AG20443 (cell line): ENCODE data around the gene MC2R.

ENCODE experiments used
- DNase-seq: peaks from one replicate; pipeline ENCODE4 v3.0.0; 2012; ENCODE audit warnings: low spot score, mixed read lengths

The MC2R gene

DNA sequence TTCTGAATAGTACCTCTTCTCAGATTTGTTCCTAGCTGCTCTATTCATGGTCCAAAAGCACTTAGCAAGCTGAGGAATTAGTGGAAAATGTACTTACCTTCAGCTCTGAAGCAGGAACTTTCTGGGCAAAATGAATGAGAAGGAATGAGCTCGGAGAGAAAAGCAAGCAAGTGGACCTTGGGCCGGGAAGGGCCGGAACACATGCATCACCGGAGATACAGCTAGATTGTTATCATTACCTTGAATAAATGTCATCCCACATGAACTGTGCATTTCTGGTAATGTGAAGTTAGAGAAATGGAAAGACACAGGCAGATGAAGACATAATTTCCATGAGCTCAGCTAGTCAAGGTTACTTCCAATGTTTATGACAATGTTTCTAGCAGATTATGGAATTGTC lies at the start of gene MC2R:
Gene MC2R (minus strand): TSS at position 146 of the 400 bp plus-strand sequence. CDS start 30,018 bp downstream, outside the sequence.
- no peak for DNase-seq

GRCh38 chr18:13945811-13946210 lies 30.5 kb upstream of the MC2R start:
- no peak for DNase-seq

GRCh38 chr18:13943338-13943737 lies 28.0 kb upstream of the MC2R start:
- no peak for DNase-seq

DNA sequence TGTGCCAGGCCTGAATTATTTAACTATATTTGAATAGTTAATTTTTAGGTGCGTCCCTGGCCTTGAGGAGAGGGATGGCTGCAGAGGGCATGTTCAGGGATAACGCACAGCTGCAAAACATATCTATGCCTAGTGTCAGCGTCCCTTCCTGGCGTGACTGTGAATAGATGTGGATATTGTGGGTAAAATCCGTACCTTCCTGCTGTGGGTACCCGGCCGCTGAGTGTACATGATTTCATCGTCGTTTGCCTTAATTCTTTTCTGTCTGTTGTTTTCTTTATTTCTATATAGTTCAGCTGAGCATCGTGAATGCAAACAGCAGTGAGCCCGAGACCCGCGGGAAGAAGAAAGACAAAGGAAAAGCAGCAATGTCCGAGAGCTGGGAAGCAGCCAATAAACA lies 25.0 kb upstream of the MC2R start:
- DNase-seq = no peak

GRCh38 chr18:13934676-13935075 lies 19.3 kb upstream of the MC2R start:
- DNase-seq = no peak

- DNase-seq = no peak
Measured at GRCh38 chr18:13934058-13934457, 18.7 kb upstream of the MC2R start.

DNA sequence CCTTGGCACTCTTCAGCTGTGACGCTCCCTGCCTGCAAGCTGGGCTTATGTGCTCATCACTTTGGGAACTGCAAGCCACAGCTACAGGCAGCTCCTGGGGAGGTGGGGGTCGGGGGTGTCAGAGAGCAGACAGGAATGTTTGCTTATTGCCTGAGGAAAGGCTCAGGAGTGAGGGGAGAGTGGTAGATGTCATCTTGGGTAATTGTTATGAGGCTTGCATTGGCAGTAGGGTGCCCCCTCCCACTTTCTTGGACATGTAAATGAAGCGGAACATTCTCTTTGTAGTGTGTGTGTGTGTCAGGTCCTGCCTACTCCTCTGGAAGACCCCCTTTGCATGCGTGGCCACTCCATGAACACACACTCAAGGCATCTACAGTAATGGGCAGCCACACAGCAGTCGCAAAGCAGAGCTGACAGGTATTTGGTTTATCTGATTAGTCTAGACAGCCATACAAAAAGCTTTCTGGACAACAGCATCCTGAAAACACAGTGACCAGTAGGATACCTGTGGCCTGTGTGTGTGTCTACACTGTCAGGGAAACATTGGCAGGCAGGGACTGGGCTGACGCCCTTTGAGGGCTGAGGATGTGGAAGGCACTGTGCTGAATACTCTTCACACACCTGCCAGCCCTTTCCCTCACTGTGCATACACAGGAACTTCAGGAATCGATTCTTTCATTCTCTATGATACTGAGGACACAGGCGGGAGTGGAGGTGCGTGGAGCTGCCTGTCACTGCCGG lies 17.1 kb upstream of the MC2R start:
- no peak for DNase-seq

DNA sequence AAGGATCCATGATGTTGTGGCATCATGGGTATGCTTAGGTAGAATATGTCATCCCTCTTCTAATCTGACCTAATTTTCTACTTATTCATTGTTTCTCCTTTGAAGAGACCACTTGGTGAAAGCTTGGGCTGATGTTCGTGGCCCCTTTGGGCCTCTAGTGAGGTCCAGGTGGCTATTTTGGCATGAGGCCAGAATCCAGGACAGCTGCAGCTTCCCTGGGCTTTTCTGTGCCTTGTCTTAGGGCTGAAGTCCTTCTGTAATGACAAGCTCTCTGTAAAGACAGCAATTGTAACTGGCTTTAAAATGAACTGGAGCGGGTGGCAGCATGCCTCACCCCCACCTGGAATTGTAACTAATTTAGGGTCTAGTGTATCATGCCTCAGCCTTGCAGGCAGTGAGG lies 15.6 kb upstream of the MC2R start:
- DNase-seq = no peak

- DNase-seq = no peak
Measured at GRCh38 chr18:13923221-13923620, 7.9 kb upstream of the MC2R start.

GRCh38 chr18:13918898-13919297 lies 3.6 kb upstream of the MC2R start:
- no peak for DNase-seq

DNA sequence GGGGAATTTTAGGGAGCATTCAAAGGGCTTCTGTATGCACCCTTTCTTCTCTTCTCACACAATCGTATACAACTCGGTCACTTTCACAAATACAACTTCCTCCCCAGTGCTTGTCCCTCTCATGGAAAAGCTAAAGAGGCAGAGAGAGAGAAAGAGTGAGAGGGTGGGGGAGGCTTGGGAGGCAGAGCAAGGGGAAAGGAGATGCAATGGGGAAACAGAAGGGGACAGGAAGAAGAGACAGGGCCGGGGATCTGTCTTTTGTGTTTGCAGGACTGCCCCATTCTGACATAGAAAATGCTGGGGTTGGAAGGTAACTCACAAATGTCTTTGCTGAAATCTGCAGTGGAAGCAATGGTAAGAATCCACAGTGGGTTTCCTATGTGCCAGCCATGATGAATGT lies 2.1 kb upstream of the MC2R start:
- DNase-seq = no peak

DNA sequence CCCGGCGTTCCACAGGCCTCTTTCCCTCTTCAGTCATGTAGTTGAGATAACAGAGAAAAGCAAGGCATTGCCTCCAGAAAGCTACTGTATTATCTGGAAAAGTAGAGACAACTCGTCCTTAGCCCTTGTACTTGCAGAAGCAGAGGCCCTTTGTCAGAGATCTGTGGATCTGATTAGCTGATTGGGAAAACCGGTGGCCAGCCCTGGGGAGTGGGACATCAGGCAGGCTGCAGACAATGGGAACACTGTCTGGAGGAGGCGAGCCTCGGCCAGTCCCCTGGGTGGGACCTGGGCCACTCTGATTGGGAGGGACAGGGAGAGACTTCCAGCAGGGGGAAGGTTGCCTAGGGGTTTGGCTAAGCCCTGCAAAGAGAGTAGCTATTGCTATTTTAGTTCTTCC lies 1.2 kb upstream of the MC2R start:
- no peak for DNase-seq

DNA sequence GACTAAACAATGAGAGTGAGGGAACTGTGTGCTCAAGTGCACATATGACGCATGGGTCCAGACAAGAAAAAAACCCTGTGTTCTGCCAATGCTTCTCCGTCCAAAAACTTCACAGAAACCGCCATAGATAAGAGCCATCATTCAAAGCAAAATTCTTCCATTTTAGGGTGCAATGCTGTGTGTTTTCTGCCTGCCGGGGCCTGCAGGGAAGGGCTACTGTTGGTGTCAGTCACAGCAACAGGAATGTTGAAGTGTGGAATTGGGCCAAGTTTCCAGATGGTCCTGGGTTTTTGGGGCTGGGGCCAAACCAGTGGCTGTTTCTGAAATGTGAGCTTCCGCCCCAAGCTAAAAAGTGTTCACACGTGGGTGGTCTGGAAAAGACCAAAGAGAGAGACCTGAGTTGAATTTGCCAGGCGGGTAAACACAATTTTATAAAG lies 677 bp upstream of the MC2R start:
- no peak for DNase-seq

- DNase-seq = no peak
Measured at GRCh38 chr18:13914756-13915155, 580 bp downstream of the MC2R start.

DNA sequence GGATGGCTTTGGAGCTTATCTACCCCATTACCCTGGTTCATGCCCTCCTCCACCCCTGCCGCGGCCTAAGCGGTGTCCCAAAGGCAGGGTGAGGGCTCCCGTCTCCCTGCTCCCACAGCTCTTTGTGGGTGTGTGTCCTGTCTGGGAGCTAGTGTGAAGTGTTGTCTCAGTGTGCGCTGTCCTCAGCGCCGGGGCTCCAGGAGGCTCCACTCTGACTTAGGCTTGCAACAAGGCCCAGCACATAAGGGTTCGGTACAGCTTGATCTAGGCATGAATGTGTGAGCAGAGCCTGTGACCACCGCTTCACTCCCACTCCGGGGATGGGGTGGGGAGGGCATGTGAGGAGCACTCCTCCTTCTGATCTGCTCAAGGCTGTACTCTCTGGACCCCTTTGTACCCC lies 1.2 kb downstream of the MC2R start:
- no peak for DNase-seq

DNA sequence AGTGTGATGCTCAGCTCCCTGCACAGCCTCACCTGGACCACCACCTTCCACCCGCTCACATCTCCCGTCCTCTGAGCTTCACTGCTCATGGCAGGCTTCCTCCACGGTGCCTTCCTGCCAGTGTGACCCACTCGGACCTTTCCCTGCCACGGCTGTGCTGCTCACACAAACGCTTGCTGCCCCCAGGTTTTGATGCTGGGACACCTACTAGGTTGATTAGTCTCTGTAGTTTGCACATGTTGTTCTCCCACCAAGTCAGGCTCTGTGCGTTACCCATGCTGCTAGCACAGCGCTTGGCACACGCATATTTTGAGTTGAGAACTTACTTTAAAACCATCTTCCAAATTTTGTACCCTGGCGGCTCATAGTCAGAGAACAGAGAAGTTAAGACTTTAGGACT lies 2.1 kb downstream of the MC2R start:
- DNase-seq = no peak

DNA sequence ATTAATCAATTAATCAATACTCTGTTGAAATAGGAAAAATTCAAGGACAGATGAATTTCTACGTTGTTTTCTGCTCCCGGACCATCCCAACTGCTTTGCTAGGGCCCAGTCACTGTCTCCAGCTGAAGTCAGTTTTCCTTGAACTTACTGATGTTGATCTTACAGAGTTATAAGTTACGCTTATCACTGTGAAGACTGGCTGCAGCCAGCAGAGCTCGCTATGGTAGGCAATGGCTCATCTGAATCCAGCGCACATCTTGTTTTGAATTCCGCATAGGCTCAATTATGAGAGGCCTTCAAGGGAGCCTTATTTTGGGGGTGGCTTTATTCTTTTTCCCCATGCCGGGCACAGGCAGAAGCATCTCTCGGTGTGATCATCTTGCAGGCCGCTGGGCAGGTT lies 2.7 kb downstream of the MC2R start:
- DNase-seq = no peak

GRCh38 chr18:13910986-13911385 lies 4.3 kb downstream of the MC2R start:
- DNase-seq = no peak

DNA sequence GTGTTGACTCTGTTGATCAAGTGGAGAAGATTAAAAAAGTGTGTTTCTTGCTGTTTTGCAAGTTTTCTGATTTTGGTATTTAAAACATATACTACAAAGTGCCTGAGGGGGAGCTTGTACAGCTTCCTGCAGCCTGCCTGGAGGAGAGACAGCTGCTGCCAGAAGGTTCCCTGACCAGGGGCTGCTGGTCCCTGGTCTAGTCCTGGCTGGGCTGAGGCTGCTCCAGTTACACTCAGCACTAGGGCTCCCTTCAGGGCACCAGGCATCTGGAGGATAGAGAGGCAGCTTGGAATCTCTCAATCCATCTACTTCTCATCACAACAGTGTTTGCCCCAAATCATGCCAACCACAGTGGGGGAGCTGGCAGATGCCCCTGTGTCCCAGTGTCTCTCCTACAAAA lies 4.8 kb downstream of the MC2R start:
- DNase-seq = no peak

GRCh38 chr18:13909141-13909940 lies 6.0 kb downstream of the MC2R start:
- DNase-seq = no peak

DNA sequence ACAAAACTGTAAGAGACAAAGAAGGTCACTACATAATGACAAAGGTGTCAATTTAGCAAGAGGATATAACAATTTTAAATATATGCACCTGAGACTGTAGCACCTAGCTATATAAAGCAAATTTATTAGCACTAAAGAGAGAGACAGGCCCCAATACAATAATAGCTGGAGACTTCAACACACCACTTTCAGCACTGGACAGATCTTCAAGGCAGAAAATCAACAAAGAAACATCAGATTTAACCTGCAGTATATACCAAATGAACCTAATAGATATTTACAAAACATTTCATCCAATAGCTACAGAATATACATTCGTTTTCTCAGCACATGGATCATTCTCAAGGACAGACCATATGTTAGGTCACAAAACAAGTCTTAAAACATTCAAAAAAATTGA lies 14.7 kb downstream of the MC2R start:
- no peak for DNase-seq

- DNase-seq = no peak
Measured at GRCh38 chr18:13895505-13896033, 19.8 kb downstream of the MC2R start.

GRCh38 chr18:13894531-13894930 lies 20.8 kb downstream of the MC2R start:
- no peak for DNase-seq
